CD4-positive, alpha-beta T cell treated with Interleukin-15 for 4 hours (primary cell): ENCODE measurements around the gene DCLK3.

Source experiments
- DNase-seq: peaks from one replicate; pipeline ENCODE4 v3.0.0-alpha.2; 2020; ENCODE audit warnings: low spot score

DCLK3 gene

GRCh38 chr3:36763850-36764703, at the start of gene DCLK3:
Gene DCLK3, minus strand, starts transcription at chr3:36764553. Its CDS starts 290 bp downstream, at chr3:36764263.
- DNase-seq = no peak

GRCh38 chr3:36813305-36813704, 49.0 kb upstream of the DCLK3 start:
- DNase-seq = no peak

GRCh38 chr3:36812240-36812639, 47.9 kb upstream of the DCLK3 start:
- no peak for DNase-seq

- DNase-seq = no peak
Measured at GRCh38 chr3:36811768-36812167, 47.4 kb upstream of the DCLK3 start.

- no peak for DNase-seq
Measured at GRCh38 chr3:36804295-36805055, 40.1 kb upstream of the DCLK3 start.

- DNase-seq = no peak
Measured at GRCh38 chr3:36803091-36803791, 38.9 kb upstream of the DCLK3 start.

- no peak for DNase-seq
Measured at GRCh38 chr3:36800533-36801116, 36.3 kb upstream of the DCLK3 start.

- no peak for DNase-seq
Measured at GRCh38 chr3:36796881-36797280, 32.5 kb upstream of the DCLK3 start.

- DNase-seq = no peak
Measured at GRCh38 chr3:36796161-36796560, 31.8 kb upstream of the DCLK3 start.

- DNase-seq = no peak
Measured at GRCh38 chr3:36795622-36796021, 31.3 kb upstream of the DCLK3 start.

GRCh38 chr3:36792342-36792741, 28.0 kb upstream of the DCLK3 start:
- DNase-seq = peak; percentile 2

- DNase-seq = no peak
Measured at GRCh38 chr3:36790765-36791164, 26.4 kb upstream of the DCLK3 start.

- no peak for DNase-seq
Measured at GRCh38 chr3:36786921-36787890, 22.9 kb upstream of the DCLK3 start.

- no peak for DNase-seq
Measured at GRCh38 chr3:36784138-36784635, 19.8 kb upstream of the DCLK3 start.

- DNase-seq = no peak
Measured at GRCh38 chr3:36777424-36778218, 13.3 kb upstream of the DCLK3 start.

- DNase-seq = no peak
Measured at GRCh38 chr3:36776436-36776835, 12.1 kb upstream of the DCLK3 start.

- DNase-seq = no peak
Measured at GRCh38 chr3:36774052-36774451, 9.7 kb upstream of the DCLK3 start.

GRCh38 chr3:36771931-36772330, 7.6 kb upstream of the DCLK3 start:
- DNase-seq = no peak

GRCh38 chr3:36769926-36770325, 5.6 kb upstream of the DCLK3 start:
- DNase-seq = no peak

- no peak for DNase-seq
Measured at GRCh38 chr3:36765104-36765503, 751 bp upstream of the DCLK3 start.
